ENCODE data around the gene PIGK.

PIGK gene

GRCh38 chr1:77056525-77056924, 162.7 kb downstream of the PIGK start:
- H3K27ac ChIP-seq, result no peak overlapping the region
- no peak for TF ChIP-seq CTCF (conservative IDR thresholded peaks at IDR 0.05)

- TF ChIP-seq CTCF (conservative IDR thresholded peaks at IDR 0.05), result no peak
- H3K27ac ChIP-seq, result no peak overlapping the region
Observed at GRCh38 chr1:77051425-77051824, 167.8 kb downstream of the PIGK start.

GRCh38 chr1:77048615-77049005, 170.6 kb downstream of the PIGK start:
- no peak overlapping the region for H3K27ac ChIP-seq

GRCh38 chr1:77047978-77048614, 171.1 kb downstream of the PIGK start:
- no peak overlapping the region for H3K27ac ChIP-seq
- no peak for TF ChIP-seq CTCF (conservative IDR thresholded peaks at IDR 0.05)

More at GRCh38 chr1:77048615-77049005, 170.6 kb downstream of the PIGK start:
- TF ChIP-seq CTCF (conservative IDR thresholded peaks at IDR 0.05), result no peak

GRCh38 chr1:77047575-77047974, 171.7 kb downstream of the PIGK start:
- no peak for TF ChIP-seq CTCF (conservative IDR thresholded peaks at IDR 0.05)
- H3K27ac ChIP-seq, result no peak overlapping the region

- H3K27ac ChIP-seq, result no peak overlapping the region
- TF ChIP-seq CTCF (conservative IDR thresholded peaks at IDR 0.05), result no peak
Observed at GRCh38 chr1:77044133-77044849, 174.9 kb downstream of the PIGK start.

- H3K27ac ChIP-seq, result no peak overlapping the region
- no peak for TF ChIP-seq CTCF (conservative IDR thresholded peaks at IDR 0.05)
Observed at GRCh38 chr1:77040826-77041225, 178.4 kb downstream of the PIGK start.
